Hematopoietic multipotent progenitor cell treated with erythropoietin and hydrocortisone succinate and interleukin-3 and kit ligand, for 6 days (in vitro differentiated cells): ENCODE data around the gene SLC15A1.

ENCODE experiments used
- DNase-seq: peaks from one replicate; pipeline ENCODE4 v3.0.0-alpha.2; 2015

The SLC15A1 gene, protein sequence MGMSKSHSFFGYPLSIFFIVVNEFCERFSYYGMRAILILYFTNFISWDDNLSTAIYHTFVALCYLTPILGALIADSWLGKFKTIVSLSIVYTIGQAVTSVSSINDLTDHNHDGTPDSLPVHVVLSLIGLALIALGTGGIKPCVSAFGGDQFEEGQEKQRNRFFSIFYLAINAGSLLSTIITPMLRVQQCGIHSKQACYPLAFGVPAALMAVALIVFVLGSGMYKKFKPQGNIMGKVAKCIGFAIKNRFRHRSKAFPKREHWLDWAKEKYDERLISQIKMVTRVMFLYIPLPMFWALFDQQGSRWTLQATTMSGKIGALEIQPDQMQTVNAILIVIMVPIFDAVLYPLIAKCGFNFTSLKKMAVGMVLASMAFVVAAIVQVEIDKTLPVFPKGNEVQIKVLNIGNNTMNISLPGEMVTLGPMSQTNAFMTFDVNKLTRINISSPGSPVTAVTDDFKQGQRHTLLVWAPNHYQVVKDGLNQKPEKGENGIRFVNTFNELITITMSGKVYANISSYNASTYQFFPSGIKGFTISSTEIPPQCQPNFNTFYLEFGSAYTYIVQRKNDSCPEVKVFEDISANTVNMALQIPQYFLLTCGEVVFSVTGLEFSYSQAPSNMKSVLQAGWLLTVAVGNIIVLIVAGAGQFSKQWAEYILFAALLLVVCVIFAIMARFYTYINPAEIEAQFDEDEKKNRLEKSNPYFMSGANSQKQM

DNA sequence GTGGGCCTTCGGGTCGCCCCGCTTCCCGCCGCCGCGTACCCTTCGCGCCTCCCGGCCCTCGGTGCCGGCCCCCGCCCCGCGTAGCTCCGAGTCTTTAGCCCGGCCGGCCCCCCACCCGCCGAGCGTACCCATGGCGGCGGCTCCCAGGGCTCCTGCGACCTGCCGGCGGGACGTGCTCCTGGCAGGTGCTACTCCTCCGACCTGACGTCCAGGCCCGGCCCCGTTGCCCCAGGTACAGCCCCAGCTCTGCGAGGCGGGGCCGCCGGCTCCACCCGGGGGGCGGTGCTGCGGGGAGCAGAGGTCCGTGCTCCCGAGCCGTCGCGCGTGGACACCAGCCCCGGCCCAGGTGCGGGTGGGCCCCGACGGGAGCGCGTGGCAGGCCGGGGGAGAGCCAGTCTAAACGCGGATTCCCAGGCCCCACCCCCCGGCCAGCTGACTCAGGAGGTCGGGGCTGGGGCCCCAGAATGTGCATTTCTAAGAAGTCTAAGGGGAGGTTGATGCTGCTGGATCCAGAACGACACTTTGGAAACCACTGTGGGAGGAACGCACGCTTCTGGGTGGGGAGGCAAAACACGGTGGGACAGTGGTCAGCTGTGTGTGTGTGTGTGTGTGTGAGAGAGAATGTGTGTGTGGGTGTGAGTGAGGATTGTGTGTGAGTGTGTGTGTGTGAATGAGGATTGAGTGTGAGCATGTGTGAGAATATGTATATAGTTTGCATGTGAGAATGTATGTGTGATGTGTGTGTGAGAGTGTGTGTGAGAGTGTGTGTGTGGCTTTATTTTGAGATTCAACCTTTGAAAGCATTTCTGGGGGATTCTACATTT, at the start of gene SLC15A1:
Gene SLC15A1, minus strand, starts transcription at position 206 of the 824 bp plus-strand sequence. Its CDS starts 74 bp downstream, at position 132.
- DNase-seq = no peak

DNA sequence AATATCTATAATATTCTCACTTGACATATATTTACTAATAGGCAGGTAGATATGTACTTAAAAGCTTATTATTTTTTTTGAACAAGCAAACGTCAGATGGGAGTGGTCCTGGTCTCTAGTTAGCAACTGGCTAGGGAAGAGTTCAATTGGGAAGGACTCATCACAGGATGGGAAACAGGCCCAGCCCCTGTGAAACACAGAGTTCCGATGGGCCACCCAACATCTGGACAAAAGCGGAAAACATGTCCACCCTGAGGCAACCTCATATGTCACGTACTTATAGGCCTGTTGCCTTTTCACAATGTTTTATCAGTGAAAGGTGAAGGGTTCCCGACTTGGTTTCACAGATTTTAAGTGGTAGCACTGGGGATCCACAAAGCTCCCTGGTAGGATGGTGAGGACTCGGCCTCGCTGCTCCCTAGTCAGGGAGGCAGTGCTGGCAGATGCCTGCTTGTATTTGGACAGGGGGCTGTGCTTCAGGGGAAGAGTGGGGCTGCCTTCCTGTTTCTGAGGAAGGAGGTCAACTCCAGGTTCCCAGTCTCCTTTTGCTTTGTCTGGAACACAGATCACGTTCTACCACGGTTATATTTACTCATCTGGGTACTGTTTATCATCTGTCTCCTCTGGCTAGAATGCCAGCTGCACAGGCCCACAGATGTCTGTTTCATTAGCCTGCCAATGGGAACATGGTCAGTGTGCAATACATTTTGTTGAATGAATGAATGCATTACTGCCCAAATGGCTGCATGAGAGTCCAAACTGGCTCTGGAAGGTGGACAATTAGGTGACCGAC, 49.4 kb upstream of the SLC15A1 start:
- DNase-seq = no peak

DNA sequence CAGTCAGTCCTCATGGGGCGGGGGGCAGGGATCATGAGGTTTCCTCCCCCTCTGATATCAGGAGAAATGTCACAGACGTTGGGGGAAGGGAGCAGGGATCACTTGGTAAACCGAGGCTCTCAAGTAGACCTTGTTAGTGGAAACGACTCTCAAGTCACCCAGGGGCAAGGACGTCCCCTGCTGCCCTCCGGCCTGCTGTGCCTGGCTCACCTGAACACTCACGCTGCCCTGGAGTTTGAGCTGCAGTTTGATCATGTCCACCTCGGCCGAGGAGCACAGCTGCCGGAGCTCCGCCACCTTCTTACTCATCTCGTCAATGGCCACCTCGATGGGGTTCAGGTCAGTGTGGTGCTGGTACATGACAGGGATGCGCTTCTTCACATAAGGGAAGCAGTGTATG, 47.6 kb upstream of the SLC15A1 start:
- no peak for DNase-seq

DNA sequence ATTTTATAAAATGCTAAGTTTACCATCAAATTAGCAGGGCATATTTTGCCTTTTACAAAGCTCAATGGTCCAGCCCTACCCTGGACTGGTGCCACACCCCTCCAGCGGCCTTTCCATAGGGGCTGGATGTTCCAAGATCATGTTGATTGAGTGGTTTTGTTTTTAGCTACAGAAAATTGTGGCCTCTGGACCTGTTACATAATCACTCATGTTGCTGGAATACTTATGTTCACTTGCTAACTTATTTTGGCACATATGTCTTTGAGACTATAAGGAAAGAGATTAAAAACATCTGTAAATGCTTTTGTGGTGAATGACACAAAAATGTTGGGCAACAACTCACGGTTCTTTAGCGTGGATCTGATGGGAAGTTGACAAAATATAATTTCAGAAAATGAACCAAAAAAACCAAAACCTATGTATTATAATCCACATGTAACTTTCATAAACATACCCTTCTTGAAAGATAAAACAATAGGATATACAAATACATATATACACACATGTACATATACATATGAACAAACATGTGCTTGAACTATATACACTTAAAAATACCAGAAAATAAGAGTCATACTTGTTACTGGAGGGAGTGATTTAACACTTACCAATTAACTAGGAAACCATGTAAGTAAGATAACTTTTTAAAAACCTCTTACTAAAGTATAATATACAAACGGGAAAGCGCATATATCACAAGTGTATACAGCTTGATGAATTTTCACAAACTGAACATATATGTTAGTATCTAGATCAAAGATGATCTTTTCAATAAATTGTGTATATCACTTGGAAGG, 46.6 kb upstream of the SLC15A1 start:
- DNase-seq = no peak

DNA sequence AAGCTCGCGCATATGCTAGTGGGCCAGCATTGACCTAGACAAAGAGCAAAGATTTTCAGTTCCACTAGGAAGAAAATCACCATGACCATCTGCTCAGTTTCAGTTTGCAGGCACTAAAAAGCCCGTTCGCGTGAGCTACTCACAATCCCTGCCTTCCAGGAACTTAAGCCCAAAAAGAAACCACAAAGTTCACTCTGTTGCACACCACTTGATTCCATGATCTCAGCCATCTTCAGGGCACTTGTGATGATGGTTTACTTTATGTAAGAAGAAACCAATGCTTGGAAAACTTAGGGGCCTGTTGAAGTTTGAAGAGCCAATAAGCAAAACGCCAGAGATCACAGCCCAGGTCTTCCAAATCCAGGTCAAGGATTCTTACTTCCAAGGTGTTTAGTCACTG, 45.0 kb upstream of the SLC15A1 start:
- DNase-seq = no peak

DNA sequence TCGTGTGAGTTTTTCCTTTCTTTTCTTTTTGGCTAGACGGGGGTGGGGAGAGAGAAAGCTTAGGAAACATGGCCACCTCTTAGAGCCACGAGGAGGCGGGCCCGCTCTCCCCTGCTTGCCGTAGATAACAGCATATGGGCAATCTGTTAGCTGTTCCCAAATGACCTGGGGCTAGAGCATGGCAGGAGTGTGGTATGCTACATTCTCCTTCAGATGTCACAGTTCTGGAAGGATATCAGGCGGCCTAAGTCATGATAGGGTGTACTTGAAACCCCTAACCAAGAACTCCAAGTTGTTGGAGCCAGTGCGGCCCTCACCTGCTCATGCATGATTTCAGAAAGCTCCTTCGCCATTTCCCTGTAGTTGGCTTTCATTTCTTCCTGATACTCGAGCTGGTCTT, 44.3 kb upstream of the SLC15A1 start:
- DNase-seq = peak; percentile 72

DNA sequence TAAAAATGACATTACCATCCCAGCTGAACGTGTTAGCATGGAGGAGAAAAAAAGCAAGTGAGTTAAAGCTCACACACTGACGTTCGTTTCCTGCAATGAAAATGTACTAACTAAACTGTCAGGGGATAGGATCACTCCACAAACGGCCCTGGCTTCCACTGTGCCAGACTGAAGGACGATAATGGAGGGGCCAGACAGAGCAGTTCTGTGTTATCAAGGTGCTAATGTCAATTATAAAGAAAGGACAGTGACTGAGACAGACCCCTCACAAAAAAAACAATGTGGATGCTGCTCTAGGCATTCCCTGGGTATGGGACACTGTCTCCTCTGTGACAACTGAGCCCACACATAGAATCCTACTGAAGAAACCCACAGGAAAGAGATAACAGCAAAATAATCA, 43.7 kb upstream of the SLC15A1 start:
- no peak for DNase-seq

DNA sequence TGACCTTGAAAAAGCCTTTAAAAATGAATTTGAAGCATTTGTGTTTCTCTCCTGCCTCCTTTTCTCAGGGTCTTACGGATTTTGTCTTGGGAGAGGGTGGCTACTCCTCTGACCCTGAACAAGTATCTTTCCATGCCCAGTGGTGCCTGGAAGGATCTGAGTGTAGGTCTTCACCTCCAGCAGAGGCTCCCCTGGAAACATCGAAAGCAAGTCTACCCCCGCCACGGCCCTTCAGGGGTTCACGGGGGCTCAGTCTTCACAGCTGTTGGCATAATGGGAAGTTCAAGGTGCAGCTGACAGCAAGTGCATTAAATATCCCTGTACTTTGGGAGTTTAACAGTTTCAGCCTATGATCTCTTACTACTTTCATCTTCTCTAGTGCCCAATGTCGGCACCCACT, 42.7 kb upstream of the SLC15A1 start:
- no peak for DNase-seq

DNA sequence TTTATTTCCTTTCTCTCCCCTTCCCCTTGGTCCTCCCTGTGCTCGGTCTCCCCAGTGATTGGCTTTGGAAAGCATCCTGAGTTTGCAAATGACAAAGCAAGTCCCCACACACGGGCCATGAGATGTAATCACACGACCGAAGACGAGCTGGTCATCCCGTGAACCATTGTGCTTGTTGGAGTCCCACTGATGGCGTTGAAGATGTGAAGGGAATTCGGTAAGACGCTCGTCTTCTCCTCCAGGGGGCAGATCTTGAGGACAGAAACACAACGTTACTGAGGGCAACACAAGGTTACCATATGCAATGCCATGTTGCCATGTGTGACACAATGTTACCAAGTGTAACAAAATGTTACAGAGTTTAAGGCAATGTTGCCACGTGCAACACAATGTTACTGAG, 42.0 kb upstream of the SLC15A1 start:
- DNase-seq = no peak

DNA sequence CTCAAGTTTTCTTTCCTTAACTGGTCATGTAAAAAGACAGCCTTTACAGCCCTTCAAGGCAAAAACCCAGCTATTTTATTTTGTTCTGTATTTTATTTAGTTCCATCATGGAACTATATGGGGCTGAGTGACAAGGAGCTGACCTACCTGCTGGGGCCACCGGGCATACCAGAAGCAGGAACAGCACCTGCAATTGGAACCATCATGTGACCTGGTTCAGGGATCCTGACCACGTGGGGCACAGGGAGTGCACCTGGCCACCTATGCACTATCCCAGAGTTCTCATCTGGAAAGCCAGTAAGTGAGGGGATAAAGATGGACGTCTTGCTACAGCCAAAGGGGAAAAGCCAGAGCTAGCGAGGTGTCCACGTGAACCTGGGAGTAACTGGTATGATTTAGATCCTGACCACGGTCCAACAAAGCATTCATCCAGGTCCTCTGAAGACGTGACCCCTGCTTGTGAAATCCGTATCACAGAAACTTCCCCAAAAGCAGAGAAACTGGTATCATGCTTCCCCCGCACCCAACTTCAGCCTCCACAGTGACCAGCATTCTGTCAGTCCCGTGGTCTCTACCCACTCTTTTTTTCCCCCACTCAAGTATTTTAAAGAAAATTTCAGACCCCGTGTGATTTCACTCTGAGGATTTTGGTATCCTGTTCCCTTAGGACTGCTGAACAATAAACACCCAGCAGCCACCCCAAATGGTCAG, 40.5 kb upstream of the SLC15A1 start:
- no peak for DNase-seq

DNA sequence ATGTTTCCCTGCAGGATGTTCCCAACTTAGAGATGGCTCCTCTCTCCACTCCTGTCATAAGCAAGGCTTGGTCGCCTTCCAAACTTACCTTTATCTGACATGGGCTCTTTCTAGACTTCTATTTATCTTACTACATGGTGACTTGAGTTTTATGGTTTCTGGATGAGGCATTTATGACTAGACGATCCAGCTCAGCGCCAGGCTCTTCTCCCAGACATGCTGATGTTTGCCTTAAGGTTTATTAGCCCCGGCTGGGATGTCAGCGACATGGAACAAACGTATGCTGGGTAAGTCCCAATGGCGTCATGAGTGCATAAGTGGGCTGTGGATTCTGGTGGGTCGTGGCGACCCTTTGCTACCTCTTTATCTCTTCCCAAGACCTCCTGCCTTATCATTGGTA, 39.8 kb upstream of the SLC15A1 start:
- no peak for DNase-seq

DNA sequence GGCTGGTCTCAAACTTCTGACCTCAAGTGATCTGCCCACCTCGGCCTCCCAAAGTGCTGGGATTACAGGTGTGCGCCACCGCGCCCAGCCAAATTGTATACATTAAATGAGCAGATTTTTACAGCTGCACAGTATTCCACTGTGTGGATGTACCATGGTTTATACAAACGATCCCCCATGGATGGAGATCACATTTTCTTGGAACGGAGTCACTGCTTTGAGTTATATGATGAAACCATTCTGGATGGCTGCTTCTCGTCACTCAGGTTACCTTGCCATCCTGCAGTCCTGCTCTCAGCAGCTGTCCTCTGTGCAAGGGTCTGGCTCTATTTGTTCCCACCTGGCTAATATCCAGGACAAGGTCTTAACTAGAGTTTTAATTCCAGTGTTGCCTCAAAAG, 39.1 kb upstream of the SLC15A1 start:
- no peak for DNase-seq

DNA sequence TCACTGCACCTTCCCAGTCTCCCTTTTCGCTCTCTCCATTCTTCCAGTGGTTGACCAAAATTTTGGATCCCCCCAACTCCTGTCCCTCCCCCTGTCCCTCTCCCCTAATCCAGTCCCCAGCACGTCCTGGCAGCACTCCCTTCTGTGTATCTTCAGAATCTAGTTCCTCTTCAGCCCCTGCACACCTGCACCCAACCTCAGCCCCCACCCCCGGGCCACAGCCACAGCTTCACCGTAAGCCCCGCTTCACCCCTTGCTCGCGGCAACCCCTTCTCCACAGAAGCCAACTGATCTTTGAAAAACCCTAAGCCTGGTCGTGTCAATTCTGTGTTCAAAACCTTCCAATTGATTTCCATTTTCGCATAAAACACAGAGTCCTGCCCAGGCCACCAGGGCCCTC, 35.5 kb upstream of the SLC15A1 start:
- DNase-seq = no peak

DNA sequence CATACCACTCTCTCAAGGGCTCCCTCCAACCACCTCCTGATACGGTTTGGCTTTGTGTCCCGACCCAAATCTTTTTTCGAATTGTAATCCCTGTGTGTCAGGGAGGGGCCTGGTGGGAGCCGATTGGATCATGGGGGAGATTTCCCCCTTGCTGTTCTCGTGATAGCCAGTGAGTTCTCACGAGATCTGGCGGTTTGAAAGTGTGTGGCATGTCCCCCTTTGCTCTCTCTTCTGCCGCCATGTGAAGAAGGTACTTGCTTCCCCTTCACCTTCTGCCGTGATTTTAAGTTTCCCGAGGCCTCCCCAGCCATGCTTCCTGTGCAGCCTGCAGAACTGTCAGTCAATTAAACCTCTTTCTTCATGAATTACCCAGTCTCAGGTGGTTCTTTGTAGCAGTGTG, 34.7 kb upstream of the SLC15A1 start:
- DNase-seq = no peak

DNA sequence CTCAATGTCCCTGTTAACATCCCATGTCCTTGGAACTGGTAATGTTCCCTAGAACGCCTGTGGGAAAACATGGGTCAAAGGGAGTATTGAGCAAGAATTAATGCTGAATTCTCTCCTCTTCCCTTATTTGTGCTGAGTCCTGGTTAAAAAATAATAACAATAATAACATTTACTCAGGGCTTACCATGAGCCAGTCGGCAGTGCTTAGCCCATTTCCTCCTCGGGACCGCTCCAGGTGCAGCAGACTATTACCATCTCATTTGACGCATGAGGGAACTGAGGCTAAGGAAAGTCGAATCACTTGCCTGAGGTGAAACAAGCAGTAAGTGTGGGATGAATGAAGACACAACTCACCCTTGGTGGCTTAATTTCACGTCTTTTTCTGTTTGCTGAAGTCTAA, 33.6 kb upstream of the SLC15A1 start:
- no peak for DNase-seq

DNA sequence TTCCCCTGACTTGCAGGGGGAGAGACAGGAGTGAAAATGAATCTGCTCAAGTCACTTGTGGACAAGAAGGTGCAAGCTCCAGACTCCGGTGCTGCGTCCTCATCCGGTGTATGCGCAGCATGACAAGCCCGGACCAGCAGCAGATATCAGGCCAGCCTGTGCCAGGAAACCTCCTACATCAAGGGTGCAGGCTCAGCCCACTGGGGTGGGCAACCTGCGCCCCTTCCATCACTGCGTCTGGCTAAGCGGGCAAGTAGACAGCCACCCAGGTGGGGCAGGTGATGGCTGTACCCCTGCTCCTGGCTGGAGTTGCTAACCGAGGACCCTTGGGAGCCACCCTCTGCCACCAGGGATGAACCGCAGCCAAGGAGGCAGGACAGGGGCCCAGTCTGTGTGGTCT, 32.9 kb upstream of the SLC15A1 start:
- DNase-seq = no peak

DNA sequence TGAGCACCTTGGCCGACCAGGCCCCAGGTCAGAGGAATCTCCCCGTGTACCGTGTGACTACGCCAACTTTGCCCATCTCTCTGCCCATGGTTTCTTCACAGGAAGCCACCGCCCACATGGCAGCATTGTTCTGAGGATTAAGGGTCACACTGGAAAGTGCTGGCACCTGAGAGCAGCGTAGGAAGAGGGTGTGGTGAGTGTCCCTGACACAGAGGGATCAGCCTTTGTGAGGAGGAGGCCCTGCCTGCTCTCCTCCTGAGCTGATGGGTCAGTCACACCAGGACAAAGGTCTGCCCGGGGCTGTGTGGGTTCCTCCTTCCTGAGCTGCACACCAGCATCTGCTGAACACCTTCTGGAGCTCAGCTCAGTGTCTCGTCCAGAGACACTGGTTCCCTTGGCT, 32.2 kb upstream of the SLC15A1 start:
- no peak for DNase-seq

DNA sequence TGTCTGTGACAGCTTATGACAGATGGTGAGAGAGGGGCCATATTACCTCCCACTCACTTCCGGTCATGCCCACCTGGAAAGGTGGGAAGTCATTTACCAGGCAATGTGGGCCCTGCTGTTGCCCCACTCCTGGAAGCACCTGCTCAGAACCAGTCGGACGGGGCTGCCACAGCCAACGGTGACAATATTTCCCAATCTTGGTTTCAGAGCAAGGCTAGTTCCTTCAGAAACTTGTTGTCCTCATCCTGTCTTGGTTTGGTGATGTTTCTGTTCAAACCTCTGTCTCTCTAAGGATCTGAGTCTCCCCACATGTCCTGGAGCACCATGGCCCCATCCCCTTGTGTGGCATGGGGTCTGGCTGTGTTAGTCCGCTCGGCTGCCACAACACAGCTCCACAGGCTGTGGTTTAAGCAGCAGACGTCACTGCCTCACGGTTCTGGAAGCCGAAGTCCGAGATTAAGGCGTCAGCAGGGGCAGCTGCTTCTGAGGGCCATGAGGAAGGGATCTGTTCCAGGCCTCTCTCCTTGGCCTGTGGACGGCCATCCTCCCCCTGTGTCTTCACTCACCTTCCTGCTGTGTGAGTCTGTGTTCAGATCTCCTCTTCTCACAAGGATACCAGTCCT, 31.5 kb upstream of the SLC15A1 start:
- no peak for DNase-seq

DNA sequence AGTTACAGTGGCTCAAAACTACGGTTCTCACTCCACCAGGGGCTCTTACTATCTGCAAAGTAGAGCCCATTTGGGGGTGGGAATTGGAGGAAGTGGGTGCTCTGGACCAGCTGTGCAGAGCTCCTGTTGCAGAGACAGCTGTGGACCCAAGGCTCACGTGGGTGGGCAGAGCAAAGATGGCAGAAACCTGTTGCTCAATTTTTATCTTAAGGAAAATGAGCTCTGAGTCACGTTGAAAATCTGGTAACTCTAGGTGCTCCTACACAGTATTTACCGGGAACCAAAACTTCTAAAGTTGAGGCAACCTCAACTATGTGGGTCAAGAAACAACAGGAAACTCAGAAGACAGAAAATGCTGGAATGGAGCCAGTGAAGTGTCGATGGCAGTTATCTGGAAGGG, 30.2 kb upstream of the SLC15A1 start:
- no peak for DNase-seq

DNA sequence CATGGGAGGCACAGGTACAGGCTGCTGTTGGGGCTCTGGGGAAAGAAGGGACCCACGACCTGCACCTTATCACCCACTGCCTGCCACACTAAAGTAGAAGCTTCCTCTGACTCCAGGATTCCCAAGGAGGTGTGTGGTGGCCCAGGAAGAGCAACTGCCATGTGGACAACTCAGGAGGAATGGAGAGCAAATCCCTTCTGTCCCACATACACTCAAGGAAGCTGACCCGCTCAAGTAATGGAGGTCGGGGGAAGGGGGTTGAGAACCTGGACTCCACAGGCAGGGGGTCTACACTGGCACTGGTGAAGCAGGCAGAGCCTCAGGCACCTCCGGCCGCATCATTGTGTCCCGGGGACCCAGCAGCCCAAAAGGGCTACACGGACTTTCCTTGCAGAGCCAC, 29.4 kb upstream of the SLC15A1 start:
- no peak for DNase-seq

DNA sequence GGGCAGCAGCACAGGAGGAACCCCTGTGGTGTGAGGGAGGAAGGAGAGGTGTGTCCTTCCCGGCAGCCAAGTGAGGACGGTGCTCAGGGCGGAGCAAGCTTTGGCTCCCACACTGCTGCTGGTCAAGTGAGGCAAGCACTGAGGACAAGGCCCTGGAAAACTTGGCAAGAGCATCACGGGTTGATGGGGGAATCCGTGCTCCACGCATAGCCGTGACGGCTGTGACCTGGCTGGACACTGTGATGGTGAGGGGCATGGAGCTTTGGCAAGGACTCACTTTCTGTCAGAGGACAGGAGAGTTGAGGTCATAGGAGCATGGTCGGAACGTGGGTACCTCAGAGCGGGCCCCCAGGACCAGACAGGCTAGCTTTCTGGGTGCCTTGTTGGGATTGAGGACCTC, 29.0 kb upstream of the SLC15A1 start:
- no peak for DNase-seq
